Erythroblast (primary cell): Measurements from ENCODE around the gene RAD18.
A peak's percentile ranks its signal among the peaks of the same experiment; 100 is the strongest.

ENCODE experiments used
- DNase-seq, 2 experiments: peaks; one replicate each; lab custom pipeline; 2025; lab: John Stamatoyannopoulos, UW
- GATA1 ChIP-seq: IDR thresholded peaks from 2 replicates; pipeline ENCODE4 v1.6.1; 2011; ENCODE audit warnings: low read depth, mild to moderate bottlenecking, control low read depth, low read length, moderate library complexity
- POLR2A ChIP-seq: IDR thresholded peaks from 2 replicates; pipeline ENCODE4 v1.6.1; 2011; ENCODE audit warnings: mild to moderate bottlenecking, low read length

The RAD18 gene

DNA sequence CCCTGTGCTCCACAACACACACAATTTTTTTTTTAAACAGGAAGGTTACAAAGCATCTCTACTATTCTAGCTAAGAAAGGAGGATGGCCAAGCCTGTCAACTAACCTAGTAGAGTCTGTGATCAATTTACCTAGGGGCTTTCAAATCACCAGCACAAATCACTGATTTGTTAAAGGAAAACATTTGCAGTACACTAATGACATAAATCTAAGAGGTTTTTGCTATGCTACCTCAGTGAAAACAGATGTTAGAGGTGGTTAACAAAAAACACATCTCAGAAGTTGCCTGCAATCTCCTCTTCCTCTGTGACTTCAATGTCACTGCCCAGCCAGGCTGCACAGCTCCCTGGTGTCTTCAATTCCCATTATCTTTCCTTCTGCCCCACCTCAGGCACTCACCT, 72.0 kb downstream of the RAD18 start:
- no peak for TF ChIP-seq POLR2A
- TF ChIP-seq GATA1, result no peak
- DNase-seq, result no peak

DNA sequence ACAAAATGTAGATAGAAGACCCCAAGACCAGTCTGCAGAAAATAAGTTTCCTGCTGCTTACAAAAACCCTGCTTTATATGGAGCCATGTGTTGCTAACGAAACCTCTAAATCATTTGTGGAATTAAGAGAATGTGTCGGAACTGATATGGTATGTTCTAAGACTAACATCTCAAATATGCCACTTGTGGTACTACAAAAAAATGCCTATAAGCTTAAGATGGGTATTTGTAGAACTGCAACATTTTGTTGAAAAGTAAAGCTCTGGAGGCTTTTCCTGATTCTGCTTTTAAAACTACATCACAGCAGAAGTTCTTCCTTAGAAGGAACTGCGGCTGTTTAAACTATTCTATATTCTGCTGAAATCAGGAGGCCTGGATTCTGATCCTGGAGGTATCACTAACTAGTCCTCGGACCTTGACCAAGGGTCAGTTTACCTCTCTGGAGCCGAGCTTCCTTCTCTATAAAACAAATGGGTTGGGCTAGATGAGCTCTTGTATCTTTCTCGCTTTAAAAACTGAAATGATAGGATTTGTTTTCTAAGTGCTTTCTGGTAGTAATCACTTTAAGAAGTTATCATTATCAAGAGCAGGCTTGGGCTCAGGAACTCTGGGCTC, 74.9 kb downstream of the RAD18 start:
- no peak for TF ChIP-seq GATA1
- TF ChIP-seq POLR2A, result no peak
- no peak for DNase-seq

DNA sequence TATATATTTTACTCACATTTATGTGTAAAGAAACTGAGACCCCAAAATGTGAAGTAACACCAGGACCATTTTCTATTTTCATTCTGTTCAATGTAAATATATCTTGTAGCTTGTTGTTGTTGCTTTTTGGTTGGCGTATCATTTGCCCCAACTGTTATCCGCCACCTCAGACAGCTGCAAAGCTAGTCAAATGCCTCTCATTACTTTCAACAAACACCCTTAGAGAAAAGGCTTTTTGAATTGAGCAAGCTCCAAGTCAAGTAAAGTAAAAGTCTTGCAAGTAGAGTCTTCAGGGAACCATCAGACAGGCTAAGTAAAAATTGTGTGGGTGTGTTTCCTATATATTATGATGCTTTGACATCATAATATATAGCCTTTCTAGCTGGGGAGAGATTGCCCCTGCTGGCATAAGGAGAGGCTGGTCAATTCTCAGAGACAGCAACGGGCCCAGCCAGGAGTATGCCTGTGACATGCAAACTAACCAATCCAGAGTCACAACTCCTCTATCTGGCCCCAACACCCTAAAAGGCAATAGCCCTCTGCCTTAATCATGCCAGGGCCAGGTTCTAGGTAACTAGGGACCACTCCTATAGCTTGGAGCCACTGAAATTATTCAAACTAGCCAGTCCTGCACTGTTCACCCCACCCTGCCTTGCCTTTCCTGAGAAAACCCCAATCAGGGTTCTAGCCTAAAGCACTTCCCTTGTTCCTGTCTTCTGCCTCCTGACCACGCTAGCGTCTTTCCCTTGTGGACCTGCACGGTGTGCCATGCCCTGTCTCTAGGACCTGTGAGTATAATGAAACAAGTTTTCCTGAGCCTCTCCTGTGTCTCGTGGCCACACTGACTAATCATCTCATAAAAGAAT, 75.6 kb downstream of the RAD18 start:
- DNase-seq, result no peak
- TF ChIP-seq POLR2A (no peak), GATA1 (no peak)

DNA sequence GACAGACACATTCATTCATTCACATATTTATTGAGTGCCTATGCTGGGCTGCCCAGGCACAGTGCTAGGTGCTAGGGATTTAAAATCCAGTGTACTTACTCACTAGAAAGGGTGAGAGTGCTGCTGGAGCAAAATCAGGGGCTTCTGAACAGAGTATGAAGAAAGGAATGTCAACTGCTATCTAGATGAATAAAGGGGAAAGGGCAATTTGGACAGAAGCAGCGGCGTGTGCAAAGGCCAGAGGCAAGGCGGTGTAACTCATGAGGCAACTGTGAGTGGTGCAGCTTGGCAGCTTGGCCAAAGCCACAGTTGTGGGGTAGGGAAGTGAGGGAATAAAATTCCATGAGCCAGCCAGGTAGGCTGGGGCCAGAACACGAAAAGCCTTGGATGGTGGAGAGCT, 76.7 kb downstream of the RAD18 start:
- TF ChIP-seq POLR2A, result no peak
- no peak for TF ChIP-seq GATA1
- no peak for DNase-seq

DNA sequence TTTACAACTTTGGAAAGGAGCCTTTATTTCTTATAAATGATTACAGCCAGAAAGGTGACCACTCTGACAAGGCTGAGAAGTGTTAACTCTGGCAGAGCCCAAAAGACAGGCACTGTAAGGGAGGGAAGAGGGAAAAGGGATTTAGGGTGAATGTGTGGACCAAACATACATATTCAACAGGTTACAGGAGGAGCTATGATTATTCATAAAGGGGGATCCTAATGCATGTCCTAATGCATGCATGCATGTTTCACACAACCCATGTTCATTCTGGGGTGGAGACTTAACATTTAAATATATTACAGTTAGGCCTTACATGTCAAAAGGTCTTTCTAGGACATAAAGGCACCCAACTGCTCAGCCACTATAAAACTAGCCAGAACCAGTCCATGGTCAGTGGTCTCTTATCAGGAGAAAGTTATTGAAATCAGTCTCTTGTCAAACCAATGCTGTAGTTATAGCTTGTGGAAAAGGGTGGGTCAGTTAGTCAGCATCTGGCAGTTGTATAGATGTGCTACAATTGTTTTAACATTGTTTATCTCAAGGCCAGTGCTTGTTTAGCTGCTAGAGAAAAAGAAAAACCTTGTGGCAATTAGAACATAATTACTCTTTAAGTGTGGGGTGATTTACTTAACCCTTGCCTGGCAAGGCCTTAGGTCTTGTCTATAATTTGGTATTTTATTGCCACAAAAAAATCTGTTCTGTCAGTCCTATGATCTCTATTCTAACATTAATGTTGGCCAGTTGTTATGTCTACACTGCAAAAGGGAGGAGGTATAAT, 77.5 kb downstream of the RAD18 start:
- TF ChIP-seq POLR2A (no peak), GATA1 (no peak)
- peak; percentile 8 to 35 for DNase-seq

DNA sequence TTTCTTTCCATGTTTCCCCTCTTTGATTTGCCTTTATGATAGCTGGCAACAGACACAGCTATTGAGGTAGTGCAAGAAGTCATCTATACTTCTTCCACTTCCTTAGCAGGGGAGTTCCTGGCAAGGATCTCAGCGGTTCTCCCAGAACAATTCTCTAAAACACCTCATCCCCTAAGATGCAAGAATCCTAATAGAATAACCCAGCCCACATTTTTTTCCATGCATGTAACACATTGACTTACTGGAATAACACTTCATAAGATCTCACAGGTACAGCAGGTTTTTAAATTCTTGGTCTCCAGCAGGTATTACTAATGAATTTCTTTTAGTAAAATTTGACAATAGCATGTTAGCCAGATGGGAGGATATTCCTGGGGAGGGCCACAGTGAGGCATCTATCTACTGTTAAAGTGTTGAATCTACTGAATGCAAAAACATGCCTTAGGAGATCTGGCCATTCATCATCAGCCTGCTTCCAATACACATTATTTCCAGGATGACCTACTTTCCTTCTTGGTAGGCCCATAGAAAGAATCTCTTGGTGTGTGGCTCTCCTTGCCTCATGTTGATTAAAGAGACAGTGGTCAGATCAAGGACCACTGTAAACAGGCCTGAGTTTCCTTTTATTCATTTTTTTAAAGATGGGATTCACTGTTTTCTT, 78.5 kb downstream of the RAD18 start:
- TF ChIP-seq POLR2A, result no peak
- TF ChIP-seq GATA1, result no peak
- DNase-seq, result no peak

DNA sequence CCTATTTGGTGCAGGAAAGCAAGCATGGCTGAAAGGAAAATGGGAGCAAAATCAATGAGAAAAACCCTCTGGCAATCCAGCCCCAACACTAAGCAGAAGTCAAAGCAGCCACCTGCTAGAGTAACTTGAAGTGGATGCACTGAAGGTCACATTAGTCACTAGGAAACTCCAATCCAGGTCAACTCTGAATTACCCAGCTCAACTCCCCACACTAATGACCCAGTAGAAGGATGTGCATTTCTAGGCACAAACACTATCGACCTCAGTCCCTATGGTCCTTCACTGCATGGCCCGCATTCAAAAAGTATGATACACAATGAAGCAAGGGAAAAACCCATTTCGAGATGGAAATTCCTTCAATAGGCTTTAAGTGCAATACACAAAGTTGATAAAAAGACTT, 80.6 kb downstream of the RAD18 start:
- no peak for TF ChIP-seq GATA1
- no peak for TF ChIP-seq POLR2A
- DNase-seq, result no peak

DNA sequence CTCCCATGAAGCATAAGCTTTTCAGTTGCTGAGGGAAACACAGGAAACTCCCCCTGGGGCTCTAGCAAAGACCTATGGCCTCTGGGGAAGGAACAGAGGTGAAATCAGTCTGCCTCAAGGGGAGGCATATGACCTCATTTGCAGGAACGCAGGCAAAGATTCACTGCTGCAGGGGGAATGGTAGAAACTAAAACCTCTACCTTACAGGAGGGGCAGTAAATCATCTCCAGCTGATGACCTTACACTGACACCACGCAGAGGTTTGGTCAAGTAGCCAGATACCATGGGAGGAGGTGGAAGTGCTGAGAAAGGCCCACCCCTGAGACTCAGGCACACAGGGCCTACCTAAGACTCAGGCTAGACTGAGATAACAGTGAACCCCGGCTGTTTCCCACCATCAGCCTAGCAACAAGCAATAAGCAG, 81.1 kb downstream of the RAD18 start:
- DNase-seq, result no peak
- TF ChIP-seq GATA1 (no peak), POLR2A (no peak)

DNA sequence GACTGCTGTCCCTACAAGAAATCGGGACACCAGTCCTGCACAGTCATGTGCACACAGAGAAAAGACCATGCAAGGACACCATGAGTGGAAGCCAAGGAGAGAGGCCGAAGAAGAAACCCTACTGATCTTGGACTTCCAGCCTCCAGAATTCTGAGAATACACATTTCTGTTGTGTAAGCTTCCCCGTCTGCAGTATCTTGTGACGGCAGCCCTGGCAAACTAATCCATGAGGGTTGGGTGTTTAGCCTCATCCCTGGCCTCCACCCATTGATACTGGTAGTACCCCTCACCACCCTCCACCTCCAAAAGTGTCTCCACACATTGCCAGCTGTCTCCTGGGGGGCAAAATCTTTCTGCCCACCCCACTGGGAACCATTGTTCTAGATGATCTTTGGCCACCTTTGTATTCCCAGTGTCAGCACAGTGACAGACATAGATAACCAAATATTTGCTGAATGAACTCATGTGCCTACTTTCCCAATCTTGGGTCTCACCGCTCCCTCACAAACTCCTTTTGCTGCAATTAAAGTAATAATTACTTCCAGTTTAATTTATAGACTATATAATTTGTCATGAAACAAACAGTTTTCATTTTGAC, 83.8 kb downstream of the RAD18 start:
- no peak for DNase-seq
- TF ChIP-seq POLR2A (no peak), GATA1 (no peak)

DNA sequence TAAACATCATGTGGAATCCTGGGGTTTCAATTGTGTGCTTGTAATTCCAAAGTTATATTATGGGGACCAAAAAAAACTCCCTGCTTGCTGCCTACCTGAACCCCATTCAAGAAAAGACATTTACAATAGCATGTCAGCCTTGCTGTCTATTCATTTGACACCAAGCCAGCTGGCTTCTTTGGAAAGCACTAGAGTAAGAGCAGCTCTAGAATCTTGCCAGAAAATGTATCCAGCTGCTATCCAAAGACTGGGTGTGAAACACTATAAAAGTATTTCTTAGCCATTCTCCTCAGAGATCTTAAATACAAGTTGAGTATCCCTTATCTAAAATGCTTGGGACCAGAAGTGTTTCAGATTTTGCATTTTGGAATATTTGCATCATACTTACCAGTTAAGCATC, 87.4 kb downstream of the RAD18 start:
- no peak for TF ChIP-seq POLR2A
- no peak for DNase-seq

DNA sequence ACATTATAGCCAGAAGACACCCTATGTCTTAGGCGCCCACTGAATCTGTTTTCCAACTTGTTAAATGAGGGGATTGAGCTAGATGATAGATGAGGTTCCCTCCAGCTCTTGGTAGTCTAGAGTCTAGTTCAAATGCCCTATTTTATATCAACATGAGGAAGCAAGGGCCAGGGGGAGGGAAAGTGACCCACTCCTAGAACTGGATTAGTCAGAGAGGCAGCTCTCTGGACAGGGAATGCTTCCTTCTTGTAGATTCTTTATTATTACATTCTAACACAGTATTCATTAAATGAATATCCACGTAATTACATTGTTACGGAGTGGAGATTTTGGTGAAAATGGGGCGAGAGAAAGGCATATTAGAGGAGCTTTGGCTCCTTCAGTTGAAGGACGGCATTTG, 89.5 kb downstream of the RAD18 start:
- DNase-seq, result no peak
- no peak for TF ChIP-seq GATA1
- TF ChIP-seq POLR2A, result no peak

DNA sequence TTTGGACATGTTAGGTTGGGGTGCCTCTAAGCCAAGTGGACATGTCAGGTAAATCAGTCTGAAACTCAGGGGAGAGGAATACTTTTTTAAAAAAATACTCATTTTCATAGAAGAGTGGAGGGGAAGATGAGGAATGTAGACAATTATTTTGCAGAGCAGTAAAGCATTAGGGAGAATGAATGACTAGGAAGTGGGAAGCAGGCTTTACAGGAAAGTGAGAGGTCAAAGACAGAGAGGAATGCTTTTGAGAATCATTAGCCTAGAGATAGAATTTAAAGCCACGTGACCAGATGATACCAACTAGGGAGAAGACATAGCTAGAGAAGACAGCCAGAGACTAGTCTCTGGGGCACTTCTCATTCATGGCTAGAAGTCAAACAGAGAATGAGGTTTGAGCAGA, 91.0 kb downstream of the RAD18 start:
- no peak for DNase-seq
- TF ChIP-seq POLR2A (no peak), GATA1 (no peak)

DNA sequence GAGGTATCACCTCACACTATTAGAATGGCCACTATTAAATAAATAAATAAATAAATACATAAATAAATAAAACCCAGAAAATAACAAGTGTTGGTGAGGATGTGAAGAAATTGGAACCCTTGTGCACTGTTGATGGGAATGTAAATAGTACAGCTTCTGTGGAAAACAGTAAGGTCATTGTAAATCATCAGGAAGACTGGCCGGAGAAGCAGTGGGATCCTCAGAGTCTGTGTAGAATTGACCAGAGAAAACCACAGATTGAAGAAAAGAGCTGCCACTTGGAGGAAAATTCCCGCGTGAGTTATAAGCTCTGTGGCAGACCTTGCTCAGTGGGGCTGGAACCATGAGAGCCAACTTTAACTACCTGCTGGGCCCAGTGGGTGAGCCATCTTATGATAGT, 92.0 kb downstream of the RAD18 start:
- TF ChIP-seq POLR2A (no peak), GATA1 (no peak)
- DNase-seq, result no peak
